ENCODE data around the gene UBAC2.

UBAC2 gene

GRCh38 chr13:99250982-99251825 lies 50.5 kb downstream of the UBAC2 start:
- no peak for DNase-seq

GRCh38 chr13:99251921-99252320 lies 51.3 kb downstream of the UBAC2 start:
- DNase-seq, result no peak

GRCh38 chr13:99254830-99255229 lies 54.2 kb downstream of the UBAC2 start:
- DNase-seq, result no peak

GRCh38 chr13:99255271-99255670 lies 54.6 kb downstream of the UBAC2 start:
- no peak for DNase-seq

GRCh38 chr13:99256283-99256682 lies 55.6 kb downstream of the UBAC2 start:
- DNase-seq, result no peak

GRCh38 chr13:99256709-99257108 lies 56.1 kb downstream of the UBAC2 start:
- DNase-seq, result no peak

GRCh38 chr13:99257291-99257690 lies 56.6 kb downstream of the UBAC2 start:
- DNase-seq, result no peak

- DNase-seq, result no peak
Measured at GRCh38 chr13:99258210-99258860, 57.7 kb downstream of the UBAC2 start, which contains the start of gene GPR18. TSS of gene GPR18 (minus strand) at chr13:99258379. CDS start at chr13:99255872, 2,507 bp downstream.

GRCh38 chr13:99258946-99259345 lies 58.3 kb downstream of the UBAC2 start:
- DNase-seq, result no peak

GRCh38 chr13:99260216-99260615 lies 59.6 kb downstream of the UBAC2 start:
- no peak for DNase-seq

GRCh38 chr13:99261059-99261458 lies 60.4 kb downstream of the UBAC2 start:
- DNase-seq, result no peak

- no peak for DNase-seq
Measured at GRCh38 chr13:99263126-99263785, 62.6 kb downstream of the UBAC2 start.

- DNase-seq, result no peak
Measured at GRCh38 chr13:99264051-99264450, 63.4 kb downstream of the UBAC2 start.

- DNase-seq, result no peak
Measured at GRCh38 chr13:99265162-99265800, 64.6 kb downstream of the UBAC2 start.

GRCh38 chr13:99265821-99266426 lies 65.3 kb downstream of the UBAC2 start:
- DNase-seq, result no peak

GRCh38 chr13:99266827-99267226 lies 66.2 kb downstream of the UBAC2 start:
- no peak for DNase-seq

- DNase-seq, result no peak
Measured at GRCh38 chr13:99267927-99268326, 67.3 kb downstream of the UBAC2 start.

GRCh38 chr13:99268822-99269221 lies 68.2 kb downstream of the UBAC2 start:
- no peak for DNase-seq

- DNase-seq, result no peak
Measured at GRCh38 chr13:99269627-99270241, 69.1 kb downstream of the UBAC2 start.

GRCh38 chr13:99270518-99270917 lies 69.9 kb downstream of the UBAC2 start:
- DNase-seq, result no peak

- DNase-seq, result no peak
Measured at GRCh38 chr13:99271249-99271648, 70.6 kb downstream of the UBAC2 start.

GRCh38 chr13:99272481-99272880 lies 71.8 kb downstream of the UBAC2 start:
- DNase-seq, result no peak

Measured in T1000 (cell line).